Loucy (cell line): ENCODE data around the gene MEF2C.

Experiments
- H2AFZ ChIP-seq: fragments of 200-600 bp; sonication (generic); 2 replicates; pipeline ENCODE4 v1.6.0; 2016; ENCODE audit warnings: antibody characterized with exemption, mild to moderate bottlenecking, low read length, moderate library complexity
- H3F3A ChIP-seq: fragments of 200-600 bp; 2 replicates; pipeline ENCODE4 v1.6.0; 2016; ENCODE audit warnings: antibody characterized with exemption, low read depth, mild to moderate bottlenecking
- H3K27me3 ChIP-seq: fragments of 200-600 bp; sonication (generic); 2 replicates; pipeline ENCODE4 v1.6.1; 2014; ENCODE audit warnings: low read length, mild to moderate bottlenecking; ENCODE audit not compliant: insufficient read depth, poor library complexity, severe bottlenecking
- H3K36me3 ChIP-seq: fragments of 200-600 bp; sonication (generic); 2 replicates; pipeline ENCODE4 v1.6.1; 2016; ENCODE audit warnings: low read length; ENCODE audit not compliant: insufficient read depth
- H3K4me1 ChIP-seq: fragments of 200-600 bp; sonication (generic); 2 replicates; pipeline ENCODE4 v1.5.1; 2014; ENCODE audit warnings: low read length, mild to moderate bottlenecking; ENCODE audit not compliant: insufficient read depth, poor library complexity, severe bottlenecking
- H3K4me2 ChIP-seq: fragments of 200-600 bp; sonication (generic); 2 replicates; pipeline ENCODE4 v1.6.0; 2014; ENCODE audit warnings: antibody characterized with exemption, low read length, low read depth, mild to moderate bottlenecking; ENCODE audit not compliant: poor library complexity, severe bottlenecking
- H3K4me3 ChIP-seq: fragments of 200-600 bp; sonication (generic); 2 replicates; pipeline ENCODE4 v1.5.1; 2014; ENCODE audit warnings: low read length, mild to moderate bottlenecking, mixed read lengths; ENCODE audit not compliant: poor library complexity, severe bottlenecking
- H3K79me2 ChIP-seq: fragments of 200-600 bp; sonication (generic); 2 replicates; pipeline ENCODE4 v1.6.1; 2014; ENCODE audit warnings: low read length; ENCODE audit not compliant: insufficient read depth
- H3K9ac ChIP-seq: fragments of 200-600 bp; sonication (generic); 2 replicates; pipeline ENCODE4 v1.6.0; 2014; ENCODE audit warnings: mild to moderate bottlenecking, low read depth, low read length, moderate library complexity; ENCODE audit not compliant: poor library complexity, severe bottlenecking
- H3K9me2 ChIP-seq: fragments of 200-600 bp; sonication (generic); replicated peaks from 2 replicates; pipeline ENCODE4 v1.6.1; 2016; ENCODE audit warnings: low read depth, low read length, mixed read lengths
- H3K9me3 ChIP-seq: fragments of 200-600 bp; sonication (generic); 2 replicates; pipeline ENCODE4 v1.6.1; 2014; ENCODE audit warnings: mild to moderate bottlenecking, antibody characterized with exemption, low read length, low read depth; ENCODE audit not compliant: insufficient read depth
- H4K20me1 ChIP-seq: fragments of 200-600 bp; sonication (generic); 2 replicates; pipeline ENCODE4 v1.6.0; 2014; ENCODE audit warnings: antibody characterized with exemption, low read length, mild to moderate bottlenecking; ENCODE audit not compliant: insufficient read depth, poor library complexity, severe bottlenecking
- CTCF ChIP-seq: fragments of 200-600 bp; sonication (generic); conservative IDR thresholded peaks from 2 replicates; pipeline ENCODE4 v1.5.1; 2014; ENCODE audit warnings: mild to moderate bottlenecking, antibody characterized with exemption, low read length
- EZH2phosphoT487 ChIP-seq: fragments of 200-600 bp; IDR thresholded peaks from 2 replicates; pipeline ENCODE4 v1.6.1; 2018; ENCODE audit warnings: antibody characterized with exemption, mild to moderate bottlenecking, moderate library complexity, borderline replicate concordance

MEF2C gene

DNA sequence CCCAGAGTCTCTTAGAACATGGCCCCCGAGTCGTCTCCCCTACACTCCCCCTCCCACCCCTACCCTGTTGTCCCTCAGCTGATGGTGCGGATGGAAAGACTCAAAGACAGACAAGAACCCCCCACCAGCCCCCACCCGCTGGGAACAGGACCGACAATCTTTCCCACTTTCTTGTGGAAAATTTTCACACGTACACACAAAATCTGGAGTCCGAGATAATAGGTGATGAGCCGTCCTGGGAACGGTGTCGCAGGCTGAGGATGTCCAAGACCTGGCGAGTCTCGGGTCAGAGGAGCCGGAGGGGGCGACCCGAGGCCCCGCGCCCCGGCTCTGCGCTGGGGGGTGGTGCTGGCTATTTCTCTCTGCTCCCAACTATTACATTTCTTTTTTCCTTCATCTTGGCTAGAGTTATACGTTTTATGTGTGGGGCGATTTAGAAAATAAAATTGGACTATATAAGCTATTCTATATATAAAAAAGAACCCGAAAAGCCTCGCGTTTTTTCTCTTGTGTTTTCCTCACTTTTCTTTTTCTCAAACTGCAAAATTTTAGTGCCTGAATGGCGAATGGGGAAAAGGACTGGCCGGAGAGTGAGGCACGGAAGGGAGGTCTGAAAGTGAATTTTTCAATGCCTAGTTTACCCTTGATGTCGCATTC lies 188.8 kb downstream of the MEF2C start:
- Histone ChIP-seq H3K4me1 (peaks cover 3% of the 10 kb centered on the region), H4K20me1 (no peaks in the 10 kb centered on the region), H3K27me3 (no peaks in the 10 kb centered on the region), H3K4me2 (no peak overlapping the region), H3K9me2 (no peaks in the 10 kb centered on the region), H3K9ac (no peak overlapping the region), H3K79me2 (no peaks in the 10 kb centered on the region), H3K9me3 (no peaks in the 10 kb centered on the region), H2AFZ (no peak overlapping the region), H3K4me3 (no peak overlapping the region), H3K36me3 (no peaks in the 10 kb centered on the region), H3F3A (no peaks in the 10 kb centered on the region)
- no peak for TF ChIP-seq EZH2phosphoT487
- no peak for TF ChIP-seq CTCF

DNA sequence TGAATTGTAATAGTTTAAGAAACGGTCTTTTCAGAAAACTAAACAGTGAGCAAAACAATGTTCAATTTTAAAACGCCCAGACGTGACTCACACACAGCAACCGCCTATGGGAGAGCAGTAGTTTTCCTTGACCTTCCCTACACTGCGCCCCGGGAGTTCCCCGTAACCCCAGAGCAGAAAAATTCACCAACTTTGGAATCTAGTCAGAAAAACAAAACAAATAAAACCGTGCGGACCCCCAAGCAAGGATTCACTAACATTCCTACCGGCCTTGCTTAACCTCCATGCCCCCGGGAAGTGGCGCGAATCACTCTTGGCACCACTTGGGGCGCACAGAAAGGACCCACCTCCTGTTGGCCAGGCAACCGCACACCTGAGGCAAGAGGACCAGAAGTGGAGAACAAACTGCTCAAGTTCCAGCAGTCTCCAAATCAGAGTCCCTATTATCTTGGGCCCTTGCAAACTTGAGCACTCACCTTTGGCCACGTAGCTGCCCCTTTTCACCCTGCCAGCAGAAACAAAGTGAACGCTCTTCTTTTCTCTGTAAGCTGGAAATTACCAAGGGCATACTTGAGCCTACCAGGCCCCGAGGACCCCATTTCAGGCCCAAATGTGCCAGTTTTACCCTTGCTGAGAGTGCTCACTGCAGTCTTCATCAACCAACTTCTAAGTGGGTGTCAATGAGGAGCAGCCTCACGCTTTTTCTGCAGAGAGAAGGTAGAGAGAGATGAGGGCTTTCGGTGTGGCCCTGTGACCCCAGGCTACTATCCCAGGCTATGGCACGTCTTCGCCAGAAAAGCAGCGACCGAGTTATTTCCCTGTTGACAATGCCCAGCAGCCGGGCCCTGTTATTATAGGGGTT lies 189.7 kb downstream of the MEF2C start:
- H3K79me2 ChIP-seq = no peaks in the 10 kb centered on the region
- no peaks in the 10 kb centered on the region for H3K9me3 ChIP-seq
- H3F3A ChIP-seq = no peaks in the 10 kb centered on the region
- no peaks in the 10 kb centered on the region for H4K20me1 ChIP-seq
- H3K27me3 ChIP-seq = no peaks in the 10 kb centered on the region
- peaks cover 3% of the 10 kb centered on the region for H3K4me1 ChIP-seq
- H3K36me3 ChIP-seq = no peaks in the 10 kb centered on the region
- TF ChIP-seq CTCF = no peak
- no peak for TF ChIP-seq EZH2phosphoT487
- no peak overlapping the region for H3K4me2 ChIP-seq
- no peak overlapping the region for H2AFZ ChIP-seq
- H3K9ac ChIP-seq = no peak overlapping the region
- H3K9me2 ChIP-seq = no peaks in the 10 kb centered on the region
- no peak overlapping the region for H3K4me3 ChIP-seq

DNA sequence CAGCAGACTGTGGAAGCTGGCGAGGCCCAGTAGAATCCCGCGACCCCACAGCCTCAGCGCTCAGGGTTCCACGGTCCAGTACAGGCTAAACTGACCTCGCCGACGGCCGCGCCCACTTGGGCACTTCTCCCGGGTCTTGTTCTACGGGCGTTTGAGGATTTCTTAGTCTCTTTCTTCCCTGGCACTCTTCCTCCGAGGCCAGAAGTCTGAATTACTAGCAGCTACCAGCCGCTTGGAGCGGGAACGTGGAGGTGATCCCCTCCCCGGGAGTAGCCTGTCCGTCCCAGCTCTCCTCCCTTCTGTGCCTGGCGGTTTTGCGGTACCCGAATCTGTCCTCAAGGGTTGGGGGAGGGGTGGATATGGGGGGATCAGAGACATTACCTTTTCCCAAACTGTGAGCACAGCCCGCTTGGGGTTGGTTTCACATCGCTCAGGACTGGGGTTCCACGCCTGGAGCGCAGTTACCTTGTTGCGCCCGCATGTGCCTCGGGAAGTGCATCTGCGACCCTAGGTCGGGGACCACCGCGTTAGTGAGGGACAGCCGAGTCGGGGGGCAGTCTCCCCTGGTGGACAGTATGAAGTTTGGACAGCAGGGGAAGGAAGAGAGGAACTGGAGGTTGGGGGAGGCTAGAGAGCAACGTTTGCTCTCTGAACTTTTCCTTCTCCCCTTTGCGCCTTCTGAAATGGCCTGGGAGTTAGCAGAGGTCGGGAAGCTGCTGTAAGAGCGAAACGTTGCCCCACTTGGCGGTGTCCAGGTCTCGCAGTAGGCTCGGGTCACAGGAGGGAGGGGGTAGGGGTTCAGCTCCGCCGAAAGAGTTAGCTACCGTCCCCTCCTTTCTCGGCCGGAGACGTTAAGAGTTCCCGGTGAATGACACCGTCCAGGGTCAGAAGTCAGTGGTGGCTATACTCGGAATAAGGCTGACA lies 190.8 kb downstream of the MEF2C start:
- Histone ChIP-seq H2AFZ (peak overlapping the region; percentile 66), H4K20me1 (no peaks in the 10 kb centered on the region), H3K9me2 (no peaks in the 10 kb centered on the region), H3K36me3 (no peaks in the 10 kb centered on the region), H3K27me3 (no peaks in the 10 kb centered on the region), H3K4me1 (peaks cover 3% of the 10 kb centered on the region), H3K9ac (no peak overlapping the region), H3K4me2 (no peak overlapping the region), H3K9me3 (no peaks in the 10 kb centered on the region), H3K79me2 (no peaks in the 10 kb centered on the region), H3F3A (no peaks in the 10 kb centered on the region), H3K4me3 (no peak overlapping the region)
- TF ChIP-seq CTCF = no peak
